B cell (primary cell): ENCODE measurements around the gene CCDC112. TPM values are rescaled to one million over a fixed set of nuclear protein-coding genes. Genes with fewer than 3 reads are reported as not detected.

ENCODE experiments used
- ATAC-seq: fragments of 200-7000 bp; cut with Tn5 transposase; one replicate; pipeline ENCODE4 v1.10.0; 2021; ENCODE audit warnings: low read depth, mild to moderate bottlenecking, moderate number of reproducible peaks, moderate library complexity
- CTCF ChIA-PET: fragments of 350-600 bp; sonication (Branson Sonifier 250); formaldehyde crosslinking; loops from one replicate; lab custom pipeline; 2021; ENCODE audit warnings: antibody characterized with exemption, inconsistent platforms; lab: Charles Lee
- POLR2A ChIA-PET: fragments of 350-600 bp; sonication (Branson Sonifier 250); formaldehyde crosslinking; loops from one replicate; lab custom pipeline; 2021; ENCODE audit warnings: antibody characterized with exemption; lab: Charles Lee
- DNase-seq: peaks from one replicate; pipeline ENCODE4 v3.0.0; 2013
- H2AFZ ChIP-seq: 2 replicates; pipeline ENCODE4 v1.6.1; 2012; ENCODE audit warnings: mild to moderate bottlenecking, low read depth, low read length; ENCODE audit not compliant: insufficient read depth, poor library complexity, severe bottlenecking
- H3K27ac ChIP-seq, 2 donors: 1 replicate in 1 of 2; 2 replicates in 1 of 2; pipeline ENCODE4 v1.5.1; 2012 to 2013; ENCODE audit warnings: low read length in 2 of 2, mild to moderate bottlenecking in 2 of 2, moderate library complexity in 1 of 2
- H3K27me3 ChIP-seq, 4 experiments: fragments of 200-600 bp in 1 of 4; sonication (generic) in 1 of 4; replicated peaks in 1 of 4; 1 replicate in 2 of 4; 2 replicates in 2 of 4; pipeline versions ENCODE4 v1.6.1 to v1.7.0; 2013 to 2016; ENCODE audit warnings: low read length in 3 of 4, mild to moderate bottlenecking in 2 of 4, mixed read lengths in 1 of 4, moderate library complexity in 1 of 4; ENCODE audit not compliant: insufficient read depth in 4 of 4, control insufficient read depth in 3 of 4; ENCODE audit errors: control extremely low read depth in 1 of 4
- H3K36me3 ChIP-seq, 2 experiments: replicated peaks in 1 of 2; 1 replicate in 1 of 2; 2 replicates in 1 of 2; pipeline versions ENCODE4 v1.6.1 to v1.7.1; 2013; ENCODE audit warnings: low read length in 1 of 2; ENCODE audit not compliant: insufficient read depth in 2 of 2, control insufficient read depth in 1 of 2; ENCODE audit errors: control extremely low read depth in 1 of 2, extremely low read depth in 1 of 2
- H3K4me1 ChIP-seq, 2 donors: fragments of 200-600 bp in 1 of 2; sonication (generic) in 1 of 2; 1 replicate in 1 of 2; 2 replicates in 1 of 2; pipeline versions ENCODE4 v1.5.1 to v1.6.1; 2013 to 2017; ENCODE audit warnings: low read length in 2 of 2; ENCODE audit not compliant: control insufficient read depth in 2 of 2, insufficient read depth in 2 of 2
- H3K4me2 ChIP-seq: replicated peaks from 2 replicates; pipeline ENCODE3; 2012; ENCODE audit warnings: mild to moderate bottlenecking, low read depth, low read length; ENCODE audit not compliant: poor library complexity, severe bottlenecking
- H3K4me3 ChIP-seq, 5 experiments: fragments of 200-600 bp in 1 of 5; sonication (generic) in 1 of 5; 1 replicate in 3 of 5; 2 replicates in 2 of 5; pipeline versions ENCODE4 v1.5.1 to v1.7.0; 2011 to 2016; ENCODE audit warnings: low read length in 4 of 5, mild to moderate bottlenecking in 4 of 5, low read depth in 2 of 5, control low read depth in 1 of 5, moderate library complexity in 1 of 5; ENCODE audit not compliant: insufficient read depth in 1 of 5; ENCODE audit errors: control extremely low read depth in 1 of 5, extremely low read depth in 1 of 5
- H3K79me2 ChIP-seq: fragments of 200-600 bp; sonication (generic); one replicate; pipeline ENCODE4 v1.6.0; 2016; ENCODE audit warnings: low read length; ENCODE audit not compliant: control insufficient read depth, insufficient read depth
- H3K9ac ChIP-seq: fragments of 200-600 bp; sonication (generic); 2 replicates; pipeline ENCODE4 v1.6.1; 2017; ENCODE audit warnings: mild to moderate bottlenecking, low read length, moderate library complexity
- H3K9me3 ChIP-seq, 3 donors: one replicate each; pipeline versions ENCODE4 v1.6.1 to v1.7.1; 2013; ENCODE audit warnings: low read length in 2 of 3; ENCODE audit not compliant: control insufficient read depth in 2 of 3, insufficient read depth in 1 of 3; ENCODE audit errors: control extremely low read depth in 1 of 3
- H4K20me1 ChIP-seq: 2 replicates; pipeline ENCODE4 v1.6.0; 2012; ENCODE audit warnings: mild to moderate bottlenecking, low read length; ENCODE audit not compliant: insufficient read depth, control insufficient read depth, poor library complexity, severe bottlenecking
- H3K27ac Mint-ChIP-seq: one replicate; pipeline ENCODE4 v1.8.0; 2021; ENCODE audit warnings: mixed read lengths
- H3K27me3 Mint-ChIP-seq: one replicate; pipeline ENCODE4 v1.8.0; 2021; ENCODE audit warnings: mixed read lengths
- H3K4me1 Mint-ChIP-seq: one replicate; pipeline ENCODE4 v1.8.0; 2021; ENCODE audit warnings: mixed read lengths
- H3K4me3 Mint-ChIP-seq: one replicate; pipeline ENCODE4 v1.8.0; 2021; ENCODE audit warnings: mixed read lengths
- H3K9me3 Mint-ChIP-seq: one replicate; pipeline ENCODE4 v1.8.0; 2022; ENCODE audit warnings: mixed read lengths; ENCODE audit not compliant: insufficient read depth
- CTCF ChIP-seq: fragments of 200-600 bp; IDR thresholded peaks from one replicate; pipeline ENCODE4 v1.8.0; 2022; ENCODE audit warnings: antibody characterized with exemption, mild to moderate bottlenecking
- EZH2 ChIP-seq: IDR thresholded peaks from 2 replicates; pipeline ENCODE4 v1.6.1; 2012; ENCODE audit warnings: borderline replicate concordance, low read depth, mild to moderate bottlenecking, moderate library complexity, low read length; ENCODE audit not compliant: insufficient read depth, poor library complexity, severe bottlenecking
- WGBS: methylation state at CpG from one replicate; pipeline ENCODE4 v1.1.5; 2013; ENCODE audit warnings: missing lambda C conversion rate; ENCODE audit not compliant: insufficient coverage; 5-methylcytosine and 5-hydroxymethylcytosine counted together
- intact Hi-C: fragments of 100-400 bp; cut with micrococcal nuclease; formaldehyde crosslinking; loops from one replicate; pipeline ENCODE4 v1.10.0; 2022
- polyA plus RNA-seq: library from polyadenylated mRNA; depleted of rRNA; stranded (reverse); fragments of >200 nt; gene quantifications from 2 replicates; pipeline ENCODE4 v1.2.3, GENCODE V29; 2012
- total RNA-seq, 2 donors: library from RNA; stranded (reverse); fragments of 120-200 nt in 1 of 2; gene quantifications; 1 replicate in 1 of 2; 2 replicates in 1 of 2; pipeline versions ENCODE4 v1.2.3 to v1.2.4, GENCODE V29; 2013 to 2022

The CCDC112 gene
- total and polyA plus RNA-seq, 2 donors (not counting 1 experiment from before 2014, with no cell fraction given): 3.7 to 9.6 TPM

- Histone ChIP-seq H3K4me1 (no peaks in the 10 kb centered on the region), H3K9me3 (no peaks in the 10 kb centered on the region), H3K79me2 (no peaks in the 10 kb centered on the region), H3K9ac (no peak overlapping the region), H3K4me3 (no peak overlapping the region), H3K27ac (no peak overlapping the region), H2AFZ (no peak overlapping the region), H4K20me1 (no peaks in the 10 kb centered on the region), H3K4me2 (no peak overlapping the region), H3K27me3 (peaks cover 0 to 3% (median 0%) of the 10 kb centered on the region in 4 experiments), H3K36me3 (no peaks in the 10 kb centered on the region)
- Mint-ChIP-seq H3K4me1 (no peaks in the 10 kb centered on the region), H3K27ac (no peak overlapping the region), H3K27me3 (peaks cover 6% of the 10 kb centered on the region), H3K9me3 (no peaks in the 10 kb centered on the region), H3K4me3 (no peak overlapping the region)
- intact Hi-C loops: no loop called here
- ChIA-PET POLR2A (interaction anchor here (0.7 kb wide), 1 partner anchor 14 kb away, joined by 5 read pairs; no protein-coding TSS in a partner anchor), CTCF (interaction anchor here (1.1 to 1.2 kb wide), 2 partner anchors 14 to 268 kb away, joined by 3 to 5 read pairs; no protein-coding TSS in a partner anchor)
- DNase-seq (no peak), ATAC-seq (no peak)
- TF ChIP-seq EZH2 (no peak), CTCF (no peak)
These were observed 20.9 kb upstream of the CCDC112 start for GRCh38 chr5:115317320-115317719.

GRCh38 chr5:115313632-115314031 is 17.2 kb upstream of the CCDC112 start:
- no peak overlapping the region for H3K27ac Mint-ChIP-seq
- H3K79me2 ChIP-seq: no peaks in the 10 kb centered on the region
- H2AFZ ChIP-seq: no peak overlapping the region
- no peaks in the 10 kb centered on the region for H3K9me3 ChIP-seq
- no CpG with 5 or more reads among the region's 3 CpGs for WGBS
- ChIA-PET POLR2A (no interaction called here), CTCF (interaction anchor here (1.4 to 12.6 kb wide), 3 partner anchors 260 to 288 kb away, joined by 4 to 327 read pairs (median 7); no protein-coding TSS in a partner anchor)
- DNase-seq (no peak), ATAC-seq (no peak)
- no peak overlapping the region for H3K27ac ChIP-seq
- H3K4me1 Mint-ChIP-seq: no peaks in the 10 kb centered on the region
- no peak overlapping the region for H3K4me3 Mint-ChIP-seq
- H3K27me3 Mint-ChIP-seq: no peaks in the 10 kb centered on the region
- no peaks in the 10 kb centered on the region for H3K4me1 ChIP-seq
- peaks cover 0 to 3% (median 0%) of the 10 kb centered on the region in 4 experiments for H3K27me3 ChIP-seq
- TF ChIP-seq EZH2 (no peak), CTCF (no peak)
- no peaks in the 10 kb centered on the region for H4K20me1 ChIP-seq
- H3K36me3 ChIP-seq: no peaks in the 10 kb centered on the region
- H3K9ac ChIP-seq: no peak overlapping the region
- intact Hi-C loops: no loop called here
- no peak overlapping the region for H3K4me3 ChIP-seq
- H3K4me2 ChIP-seq: no peak overlapping the region
- H3K9me3 Mint-ChIP-seq: no peaks in the 10 kb centered on the region
